Measurements from ENCODE around the gene MAGI2. TPM values are rescaled to one million over a fixed set of nuclear protein-coding genes. Genes with fewer than 3 reads are reported as not detected.

Gene MAGI2
- total and polyA plus RNA-seq, 2 of the 13 experiments (the other 11 are each of a cell fraction or from before 2014, with no cell fraction given): 1.5 to 3.8 TPM

DNA sequence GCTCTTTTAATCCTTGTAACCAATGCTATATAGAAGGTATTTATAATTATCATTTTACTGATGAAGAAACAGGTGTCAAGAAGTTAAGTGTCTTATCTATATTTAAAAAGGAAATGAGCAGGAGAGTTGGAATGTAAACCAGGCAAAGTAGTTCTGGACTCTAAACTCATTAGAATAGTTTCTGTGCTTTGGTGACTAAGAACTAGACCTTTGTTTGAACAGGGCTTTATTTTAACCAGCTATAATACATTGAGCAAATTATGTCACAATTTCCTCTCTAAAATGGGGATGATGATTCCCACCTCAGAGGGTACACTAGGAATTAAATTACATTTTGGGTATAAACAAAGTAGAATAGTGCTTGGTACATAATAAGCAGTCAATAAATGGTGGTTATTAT is 236.0 kb downstream of the MAGI2 start (continued):
- TF ChIP-seq ZNF572 (CRISPR knock-in tag; IDR thresholded peaks at IDR 0.05): no peak
- no peak for TF ChIP-seq ZMAT3 (CRISPR knock-in tag; conservative IDR thresholded peaks at IDR 0.05)
- TF ChIP-seq ZNF883 (CRISPR knock-in tag; IDR thresholded peaks at IDR 0.05; ENCODE audit: not compliant biosample characterization): no peak
- TF ChIP-seq ZNF619 (CRISPR knock-in tag; IDR thresholded peaks at IDR 0.05): no peak
- TF ChIP-seq ZNF75D (CRISPR knock-in tag; IDR thresholded peaks at IDR 0.05; ENCODE audit: borderline replicate concordance): no peak
- TF ChIP-seq CBX1 (IDR thresholded peaks at IDR 0.05; ENCODE audit: low read depth): no peak
- TF ChIP-seq NFYC (CRISPR knock-in tag; IDR thresholded peaks at IDR 0.05): no peak
- no peak for TF ChIP-seq HNRNPL (IDR thresholded peaks at IDR 0.05; ENCODE audit: low read depth, low read length)
- no peak for TF ChIP-seq TOE1 (CRISPR knock-in tag; IDR thresholded peaks at IDR 0.05)
- TF ChIP-seq EZH2 (conservative IDR thresholded peaks at IDR 0.05; ENCODE audit: low read depth, low read length): no peak
- TF ChIP-seq IRF2 (CRISPR knock-in tag; IDR thresholded peaks at IDR 0.05): no peak
- no peak for TF ChIP-seq HNRNPUL1 (IDR thresholded peaks at IDR 0.05; ENCODE audit: low read depth, low read length)
- no peak for TF ChIP-seq ZNF839 (CRISPR knock-in tag; IDR thresholded peaks at IDR 0.05; ENCODE audit: borderline replicate concordance)
- TF ChIP-seq ZNF530 (CRISPR knock-in tag; IDR thresholded peaks at IDR 0.05; ENCODE audit: low read depth): no peak
- no peak for TF ChIP-seq NCOA1 (CRISPR knock-in tag; IDR thresholded peaks at IDR 0.05)
- TF ChIP-seq, protein P1, sequence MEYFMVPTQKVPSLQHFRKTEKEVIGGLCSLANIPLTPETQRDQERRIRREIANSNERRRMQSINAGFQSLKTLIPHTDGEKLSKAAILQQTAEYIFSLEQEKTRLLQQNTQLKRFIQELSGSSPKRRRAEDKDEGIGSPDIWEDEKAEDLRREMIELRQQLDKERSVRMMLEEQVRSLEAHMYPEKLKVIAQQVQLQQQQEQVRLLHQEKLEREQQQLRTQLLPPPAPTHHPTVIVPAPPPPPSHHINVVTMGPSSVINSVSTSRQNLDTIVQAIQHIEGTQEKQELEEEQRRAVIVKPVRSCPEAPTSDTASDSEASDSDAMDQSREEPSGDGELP (IDR thresholded peaks at IDR 0.05; ENCODE audit: borderline replicate concordance, low read depth): no peak
- TF ChIP-seq TCF7 (IDR thresholded peaks at IDR 0.05; ENCODE audit: low read depth): peak; percentile 19; the same call in 1 of the 2 replicates
- TF ChIP-seq, protein P2, sequence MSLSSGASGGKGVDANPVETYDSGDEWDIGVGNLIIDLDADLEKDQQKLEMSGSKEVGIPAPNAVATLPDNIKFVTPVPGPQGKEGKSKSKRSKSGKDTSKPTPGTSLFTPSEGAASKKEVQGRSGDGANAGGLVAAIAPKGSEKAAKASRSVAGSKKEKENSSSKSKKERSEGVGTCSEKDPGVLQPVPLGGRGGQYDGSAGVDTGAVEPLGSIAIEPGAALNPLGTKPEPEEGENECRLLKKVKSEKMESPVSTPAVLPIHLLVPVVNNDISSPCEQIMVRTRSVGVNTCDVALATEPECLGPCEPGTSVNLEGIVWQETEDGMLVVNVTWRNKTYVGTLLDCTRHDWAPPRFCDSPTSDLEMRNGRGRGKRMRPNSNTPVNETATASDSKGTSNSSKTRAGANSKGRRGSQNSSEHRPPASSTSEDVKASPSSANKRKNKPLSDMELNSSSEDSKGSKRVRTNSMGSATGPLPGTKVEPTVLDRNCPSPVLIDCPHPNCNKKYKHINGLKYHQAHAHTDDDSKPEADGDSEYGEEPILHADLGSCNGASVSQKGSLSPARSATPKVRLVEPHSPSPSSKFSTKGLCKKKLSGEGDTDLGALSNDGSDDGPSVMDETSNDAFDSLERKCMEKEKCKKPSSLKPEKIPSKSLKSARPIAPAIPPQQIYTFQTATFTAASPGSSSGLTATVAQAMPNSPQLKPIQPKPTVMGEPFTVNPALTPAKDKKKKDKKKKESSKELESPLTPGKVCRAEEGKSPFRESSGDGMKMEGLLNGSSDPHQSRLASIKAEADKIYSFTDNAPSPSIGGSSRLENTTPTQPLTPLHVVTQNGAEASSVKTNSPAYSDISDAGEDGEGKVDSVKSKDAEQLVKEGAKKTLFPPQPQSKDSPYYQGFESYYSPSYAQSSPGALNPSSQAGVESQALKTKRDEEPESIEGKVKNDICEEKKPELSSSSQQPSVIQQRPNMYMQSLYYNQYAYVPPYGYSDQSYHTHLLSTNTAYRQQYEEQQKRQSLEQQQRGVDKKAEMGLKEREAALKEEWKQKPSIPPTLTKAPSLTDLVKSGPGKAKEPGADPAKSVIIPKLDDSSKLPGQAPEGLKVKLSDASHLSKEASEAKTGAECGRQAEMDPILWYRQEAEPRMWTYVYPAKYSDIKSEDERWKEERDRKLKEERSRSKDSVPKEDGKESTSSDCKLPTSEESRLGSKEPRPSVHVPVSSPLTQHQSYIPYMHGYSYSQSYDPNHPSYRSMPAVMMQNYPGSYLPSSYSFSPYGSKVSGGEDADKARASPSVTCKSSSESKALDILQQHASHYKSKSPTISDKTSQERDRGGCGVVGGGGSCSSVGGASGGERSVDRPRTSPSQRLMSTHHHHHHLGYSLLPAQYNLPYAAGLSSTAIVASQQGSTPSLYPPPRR (CRISPR knock-in tag; IDR thresholded peaks at IDR 0.05; ENCODE audit: borderline replicate concordance): no peak
- peak; percentile 30; the same call in 1 of the 2 replicates for TF ChIP-seq SOX5 (CRISPR knock-in tag; IDR thresholded peaks at IDR 0.05; ENCODE audit: borderline replicate concordance)
- TF ChIP-seq MAFF (IDR thresholded peaks at IDR 0.05; ENCODE audit: low read depth, low read length): no peak
- TF ChIP-seq ESRRA (CRISPR knock-in tag; IDR thresholded peaks at IDR 0.05; ENCODE audit: low read depth): no peak
- no peak for TF ChIP-seq TRIM24 (CRISPR knock-in tag; IDR thresholded peaks at IDR 0.05)
- no peak for TF ChIP-seq ZNF552 (CRISPR knock-in tag; IDR thresholded peaks at IDR 0.05; ENCODE audit: borderline replicate concordance)
- no peak for TF ChIP-seq GLI4 (CRISPR knock-in tag; IDR thresholded peaks at IDR 0.05; ENCODE audit: borderline replicate concordance)
- TF ChIP-seq, protein P3, sequence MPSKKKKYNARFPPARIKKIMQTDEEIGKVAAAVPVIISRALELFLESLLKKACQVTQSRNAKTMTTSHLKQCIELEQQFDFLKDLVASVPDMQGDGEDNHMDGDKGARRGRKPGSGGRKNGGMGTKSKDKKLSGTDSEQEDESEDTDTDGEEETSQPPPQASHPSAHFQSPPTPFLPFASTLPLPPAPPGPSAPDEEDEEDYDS (CRISPR knock-in tag; IDR thresholded peaks at IDR 0.05): no peak
- no peak for TF ChIP-seq ZNF709 (CRISPR knock-in tag; IDR thresholded peaks at IDR 0.05)
- TF ChIP-seq ZFP37 (CRISPR knock-in tag; IDR thresholded peaks at IDR 0.05; ENCODE audit: borderline replicate concordance): no peak
- TF ChIP-seq TCF7L2 (IDR thresholded peaks at IDR 0.05; ENCODE audit: low read depth, low read length): no peak
- TF ChIP-seq ZNF354B (CRISPR knock-in tag; IDR thresholded peaks at IDR 0.05): no peak
